ENCODE results near the gene PARD3.

- TF ChIP-seq CTCF (IDR thresholded peaks at IDR 0.05) (no peak), POLR2A (IDR thresholded peaks at IDR 0.05) (no peak)
These were observed 166.2 kb downstream of the PARD3 start for GRCh38 chr10:34648919-34649318.
